Purkinje cell (primary cell): ENCODE results near the gene SLIRP. TPM values are rescaled to one million over a fixed set of nuclear protein-coding genes. Genes with fewer than 3 reads are reported as not detected.

Experiments used
- polyA plus RNA-seq: library from polyadenylated mRNA; unstranded; fragments of >200 nt; fragmentation: Nextera tagmentation; gene quantifications from 2 replicates; pipeline ENCODE4 v1.2.1, GENCODE V29; 2014

SLIRP gene
- polyA plus RNA-seq = 869 and 999 TPM in 2 replicates

GRCh38 chr14:77707724-77708408 lies at the start of gene SLIRP, which contains the start of gene ALKBH1:
TSS of gene SLIRP (plus strand) at chr14:77708103. CDS start at chr14:77708112, 9 bp downstream.
TSS of gene ALKBH1 (minus strand) at chr14:77708023. CDS start at chr14:77708004, 19 bp downstream.

DNA sequence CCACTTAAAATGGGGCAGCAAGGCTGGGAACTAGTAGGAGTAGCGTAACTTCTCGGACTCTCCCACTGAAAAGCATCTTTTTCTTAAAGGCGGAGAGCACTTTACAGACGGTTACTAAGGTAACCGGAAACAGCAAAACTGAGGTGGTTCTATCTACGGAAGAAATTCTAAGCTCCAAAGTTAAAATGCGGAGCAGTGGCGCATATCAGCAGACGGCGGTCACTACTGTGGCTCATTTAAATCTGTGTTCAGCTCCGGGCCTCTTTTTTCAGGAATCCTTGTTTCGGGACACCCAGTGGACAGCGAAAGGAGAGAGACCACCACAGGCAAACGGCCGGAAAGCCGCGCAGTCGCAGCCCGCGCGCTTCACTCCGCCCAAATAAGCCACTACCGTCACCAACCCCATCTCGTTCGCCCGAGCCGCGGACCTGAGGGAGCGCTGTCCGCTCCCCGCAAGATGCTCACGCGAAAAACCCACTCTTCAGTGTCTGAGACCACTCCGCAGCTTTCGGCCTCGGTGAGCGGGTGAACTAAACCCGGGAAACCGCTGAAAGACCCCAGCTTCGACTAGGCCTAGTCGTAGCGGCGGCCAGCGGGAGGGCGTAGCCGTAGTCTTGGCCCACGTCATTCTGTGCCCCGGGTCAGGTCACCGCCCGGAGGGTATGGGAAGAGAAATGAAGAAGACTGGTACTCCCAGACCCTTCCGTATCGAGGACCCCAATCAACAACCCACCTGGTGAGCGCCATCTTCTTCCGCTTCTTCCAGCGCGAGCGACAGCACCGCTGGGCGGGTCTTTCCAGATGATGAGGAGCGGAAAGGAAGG lies 52.7 kb downstream of the SLIRP start, which contains the start of gene SNW1:
Gene SNW1 (minus strand): TSS at position 776 of the 824 bp plus-strand sequence. CDS start 29 bp downstream, at position 747.

Other genes with a start within 250 kb of the SLIRP start
- not detected in 2 replicates for gene ISM2, start 209.3 kb upstream of the SLIRP start, polyA plus RNA-seq
- gene SPTLC2, start 91.5 kb upstream of the SLIRP start, polyA plus RNA-seq = 30.0 and 41.5 TPM in 2 replicates
- gene ALKBH1, start 80 bp upstream of the SLIRP start, polyA plus RNA-seq = 1.8 and 1.9 TPM in 2 replicates
- gene SNW1, start 53.1 kb downstream of the SLIRP start, polyA plus RNA-seq = 32.0 and 48.6 TPM in 2 replicates
- 7.1 and 8.1 TPM in 2 replicates for gene ADCK1, start 92.0 kb downstream of the SLIRP start, polyA plus RNA-seq